Measurements from ENCODE around the gene ITGAX. TPM values are rescaled to one million over a fixed set of nuclear protein-coding genes. Genes with fewer than 3 reads are reported as not detected.
A peak's percentile ranks its signal among the peaks of the same experiment; 100 is the strongest.
"Not testable (repeated sequence)": the region's sequence is repeated elsewhere in the genome, so short reads cannot be mapped to it uniquely, and the experiment has no call there.

ITGAX gene
- 1 to 10 TPM in 4 of 5 donors, not detected in 1; 4.1 to 6.7 (median 5.6) TPM for total RNA-seq
- polyA plus RNA-seq, result 1 to 10 TPM; 1.1 to 2.0 (median 1.9) TPM
- long read RNA-seq, donor 1, result 0 reads
- long read RNA-seq, donor 2, result 0 reads
- long read RNA-seq, donor 3, result 0 reads
- long read RNA-seq, donor 4, result 0 reads
- long read RNA-seq, donor 5, result 0 reads
- long read RNA-seq, donor 6, result 0 reads
- long read RNA-seq, donor 7, partial matches to known transcripts, result 0 of 1 reads
- long read RNA-seq, donor 7, other reads (novel, unspliced or antisense), result 0 of 1 reads
- long read RNA-seq, donor 8, result 0 reads
- long read RNA-seq, donor 9, result 0 reads
- long read RNA-seq, donor 10, result 0 reads

- intact Hi-C loops (cut with DNase I; ENCODE audit: low total_unique reads), result no loop called here
- DNase-seq, result peak; percentile 41 to 49
- Histone ChIP-seq H3K27ac (peak within 1 kb of the TSS in 2 of 5 donors; percentile 74 to 78), H3K36me3 (no peaks in the 10 kb centered on the region), H3K9me3 (no peaks in the 10 kb centered on the region), H3K27me3 (peaks cover 0 to 12% (median 0%) of the 10 kb centered on the region in 3 donors), H3K4me1 (peaks cover 0 to 5% (median 0%) of the 10 kb centered on the region in 4 donors), H3K4me3 (peak within 1 kb of the TSS in 2 of 4 donors; percentile 19 to 34)
- no peak for TF ChIP-seq POLR2A (IDR thresholded peaks at IDR 0.05)
- TF ChIP-seq POLR2AphosphoS5 (IDR thresholded peaks at IDR 0.05), result peak in 2 of 3 donors; percentile 25 to 34
- TF ChIP-seq CTCF (IDR thresholded peaks at IDR 0.05), result no peak
- no peak for TF ChIP-seq EP300 (IDR thresholded peaks at IDR 0.05)
- WGBS, 5 donors, result 20 to 26% (median 24%) methylated on average over 9 to 10 of the region's 10 CpGs
These were observed at the start of gene ITGAX for GRCh38 chr16:31354394-31355291. TSS of gene ITGAX (plus strand) at chr16:31355176. CDS start at chr16:31355255, 79 bp downstream.

- H3K36me3 ChIP-seq, result no peaks in the 10 kb centered on the region
- no peaks in the 10 kb centered on the region for H3K27me3 ChIP-seq
- H3K4me3 ChIP-seq, result no peak overlapping the region
- intact Hi-C loops (cut with DNase I; ENCODE audit: low total_unique reads), result no loop called here
- no peak overlapping the region for H3K27ac ChIP-seq
- H3K4me1 ChIP-seq, result peaks cover 0 to 4% (median 0%) of the 10 kb centered on the region in 4 donors
- DNase-seq, result no peak
- H3K9me3 ChIP-seq, result no peaks in the 10 kb centered on the region
- TF ChIP-seq POLR2A (IDR thresholded peaks at IDR 0.05), result no peak
- TF ChIP-seq CTCF (IDR thresholded peaks at IDR 0.05), result no peak
- no peak for TF ChIP-seq POLR2AphosphoS5 (IDR thresholded peaks at IDR 0.05)
- no peak for TF ChIP-seq EP300 (IDR thresholded peaks at IDR 0.05)
These were observed 49.8 kb upstream of the ITGAX start for GRCh38 chr16:31305219-31305618.

GRCh38 chr16:31308381-31308780, 46.6 kb upstream of the ITGAX start:
- intact Hi-C loops (cut with DNase I; ENCODE audit: low total_unique reads); H3K27ac ChIP-seq; DNase-seq; H3K36me3 ChIP-seq; H3K4me3 ChIP-seq; H3K27me3 ChIP-seq; H3K4me1 ChIP-seq; H3K9me3 ChIP-seq: not testable (repeated sequence)
- 64 to 92% (median 89%) methylated on average over 1 to 3 of the region's 3 CpGs for WGBS, 5 donors

GRCh38 chr16:31322500-31322899, 32.5 kb upstream of the ITGAX start:
- H3K27me3 ChIP-seq, result no peaks in the 10 kb centered on the region
- no peaks in the 10 kb centered on the region for H3K4me1 ChIP-seq
- no peak for TF ChIP-seq CTCF (IDR thresholded peaks at IDR 0.05)
- no peak for TF ChIP-seq EP300 (IDR thresholded peaks at IDR 0.05)
- TF ChIP-seq POLR2A (IDR thresholded peaks at IDR 0.05), result no peak
- TF ChIP-seq POLR2AphosphoS5 (IDR thresholded peaks at IDR 0.05), result no peak
- intact Hi-C loops (cut with DNase I; ENCODE audit: low total_unique reads), result no loop called here
- WGBS, 5 donors, result 76 to 91% (median 85%) methylated on average over 1 of the region's 1 CpG
- DNase-seq, result no peak
- H3K36me3 ChIP-seq, result no peaks in the 10 kb centered on the region
- no peak overlapping the region for H3K27ac ChIP-seq
- no peak overlapping the region for H3K4me3 ChIP-seq
- peaks cover 4 to 41% (median 31%) of the 10 kb centered on the region in 4 donors for H3K9me3 ChIP-seq

Data from stomach (tissue), 19 donors.